MM.1S (cell line): Measurements from ENCODE around the gene NFATC2.

Experiments used
- DNase-seq: peaks from one replicate; pipeline ENCODE4 v3.0.0-alpha.2; 2015
- H2AFZ ChIP-seq: fragments of 300-600 bp; sonication (generic); 2 replicates; pipeline ENCODE4 v1.6.0; 2016; ENCODE audit warnings: antibody characterized with exemption, low read length
- H3F3A ChIP-seq: fragments of 300-600 bp; sonication (generic); 2 replicates; pipeline ENCODE4 v1.6.1; 2016; ENCODE audit warnings: mild to moderate bottlenecking, antibody characterized with exemption, low read length, moderate library complexity, mixed read lengths; ENCODE audit not compliant: insufficient read depth
- H3K27ac ChIP-seq: fragments of 300-600 bp; sonication (generic); 2 replicates; pipeline ENCODE4 v1.5.1; 2016; ENCODE audit warnings: mild to moderate bottlenecking, low read length
- H3K27me3 ChIP-seq: fragments of 300-600 bp; sonication (generic); replicated peaks from 2 replicates; pipeline ENCODE4 v1.6.0; 2016; ENCODE audit warnings: low read length; ENCODE audit not compliant: insufficient read depth
- H3K36me3 ChIP-seq: fragments of 300-600 bp; sonication (generic); replicated peaks from 2 replicates; pipeline ENCODE4 v1.6.1; 2016; ENCODE audit warnings: mild to moderate bottlenecking, low read length, mixed read lengths; ENCODE audit not compliant: insufficient read depth
- H3K4me1 ChIP-seq: fragments of 300-600 bp; sonication (generic); 2 replicates; pipeline ENCODE4 v1.6.1; 2016; ENCODE audit warnings: low read length, mixed read lengths
- H3K4me2 ChIP-seq: fragments of 300-600 bp; sonication (generic); 2 replicates; pipeline ENCODE4 v1.6.0; 2016; ENCODE audit warnings: low read depth, low read length
- H3K4me3 ChIP-seq: fragments of 300-600 bp; sonication (generic); 2 replicates; pipeline ENCODE4 v1.5.1; 2016; ENCODE audit warnings: low read length, mixed read lengths
- H3K79me2 ChIP-seq: fragments of 300-600 bp; sonication (generic); 2 replicates; pipeline ENCODE4 v1.6.1; 2016; ENCODE audit warnings: mixed run types, low read length, mixed read lengths
- H3K9ac ChIP-seq: fragments of 300-600 bp; sonication (generic); 2 replicates; pipeline ENCODE4 v1.6.1; 2016; ENCODE audit warnings: low read length, mixed read lengths
- H3K9me2 ChIP-seq: fragments of 300-600 bp; sonication (generic); replicated peaks from 2 replicates; pipeline ENCODE4 v1.6.1; 2016; ENCODE audit warnings: mild to moderate bottlenecking, low read length, mixed read lengths; ENCODE audit not compliant: insufficient read depth
- H3K9me3 ChIP-seq: fragments of 300-600 bp; sonication (generic); replicated peaks from 2 replicates; pipeline ENCODE4 v1.6.1; 2016; ENCODE audit warnings: mild to moderate bottlenecking, low read length, mixed read lengths; ENCODE audit not compliant: insufficient read depth
- H4K20me1 ChIP-seq: fragments of 300-600 bp; sonication (generic); 2 replicates; pipeline ENCODE4 v1.6.1; 2016; ENCODE audit warnings: mild to moderate bottlenecking, low read length, moderate library complexity, mixed read lengths; ENCODE audit not compliant: insufficient read depth
- EZH2 ChIP-seq: fragments of 300-600 bp; sonication (generic); optimal IDR thresholded peaks from 2 replicates; pipeline ENCODE3; 2017; ENCODE audit warnings: low read depth, mild to moderate bottlenecking, antibody characterized with exemption, low read length, mixed read lengths
- EZH2phosphoT487 ChIP-seq: fragments of 300-600 bp; sonication (generic); IDR thresholded peaks from 2 replicates; pipeline ENCODE4 v1.6.1; 2018; ENCODE audit warnings: antibody characterized with exemption, low read length
- TF ChIP-seq, protein P1 (sequence below): fragments of 300-600 bp; sonication (generic); IDR thresholded peaks from 2 replicates; pipeline ENCODE4 v1.5.1; 2016; ENCODE audit warnings: antibody characterized with exemption, low read length, mixed read lengths

The NFATC2 gene

GRCh38 chr20:51399006-51399890 is 143.3 kb downstream of the NFATC2 start:
- Histone ChIP-seq H3K27me3 (no peaks in the 10 kb centered on the region), H3K9ac (no peak overlapping the region), H4K20me1 (no peaks in the 10 kb centered on the region), H3K4me1 (peaks cover 48% of the 10 kb centered on the region), H3K4me2 (no peak overlapping the region), H3K27ac (no peak overlapping the region), H3K36me3 (no peaks in the 10 kb centered on the region), H3K4me3 (no peak overlapping the region), H3K9me3 (no peaks in the 10 kb centered on the region), H3K79me2 (peaks cover 11% of the 10 kb centered on the region), H3K9me2 (no peaks in the 10 kb centered on the region), H3F3A (peaks cover 27% of the 10 kb centered on the region), H2AFZ (no peak overlapping the region)
- no peak for DNase-seq
- TF ChIP-seq, protein P1, sequence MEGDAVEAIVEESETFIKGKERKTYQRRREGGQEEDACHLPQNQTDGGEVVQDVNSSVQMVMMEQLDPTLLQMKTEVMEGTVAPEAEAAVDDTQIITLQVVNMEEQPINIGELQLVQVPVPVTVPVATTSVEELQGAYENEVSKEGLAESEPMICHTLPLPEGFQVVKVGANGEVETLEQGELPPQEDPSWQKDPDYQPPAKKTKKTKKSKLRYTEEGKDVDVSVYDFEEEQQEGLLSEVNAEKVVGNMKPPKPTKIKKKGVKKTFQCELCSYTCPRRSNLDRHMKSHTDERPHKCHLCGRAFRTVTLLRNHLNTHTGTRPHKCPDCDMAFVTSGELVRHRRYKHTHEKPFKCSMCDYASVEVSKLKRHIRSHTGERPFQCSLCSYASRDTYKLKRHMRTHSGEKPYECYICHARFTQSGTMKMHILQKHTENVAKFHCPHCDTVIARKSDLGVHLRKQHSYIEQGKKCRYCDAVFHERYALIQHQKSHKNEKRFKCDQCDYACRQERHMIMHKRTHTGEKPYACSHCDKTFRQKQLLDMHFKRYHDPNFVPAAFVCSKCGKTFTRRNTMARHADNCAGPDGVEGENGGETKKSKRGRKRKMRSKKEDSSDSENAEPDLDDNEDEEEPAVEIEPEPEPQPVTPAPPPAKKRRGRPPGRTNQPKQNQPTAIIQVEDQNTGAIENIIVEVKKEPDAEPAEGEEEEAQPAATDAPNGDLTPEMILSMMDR = no peak
- TF ChIP-seq EZH2 = no peak
- TF ChIP-seq EZH2phosphoT487 = no peak

GRCh38 chr20:51398552-51398951 is 144.0 kb downstream of the NFATC2 start:
- H3K9ac ChIP-seq = no peak overlapping the region
- no peaks in the 10 kb centered on the region for H3K9me2 ChIP-seq
- H4K20me1 ChIP-seq = no peaks in the 10 kb centered on the region
- no peaks in the 10 kb centered on the region for H3K9me3 ChIP-seq
- peaks cover 41% of the 10 kb centered on the region for H3K4me1 ChIP-seq
- DNase-seq = no peak
- no peak overlapping the region for H3K4me3 ChIP-seq
- no peaks in the 10 kb centered on the region for H3K27me3 ChIP-seq
- no peaks in the 10 kb centered on the region for H3K36me3 ChIP-seq
- H2AFZ ChIP-seq = no peak overlapping the region
- H3K27ac ChIP-seq = no peak overlapping the region
- H3K79me2 ChIP-seq = 0 out of 2 replicates have a peak, but pooled peaks cover 5% of the 10 kb centered on the region
- peaks cover 24% of the 10 kb centered on the region for H3F3A ChIP-seq
- no peak overlapping the region for H3K4me2 ChIP-seq
- TF ChIP-seq, protein P1 = no peak
- no peak for TF ChIP-seq EZH2phosphoT487
- TF ChIP-seq EZH2 = no peak

DNA sequence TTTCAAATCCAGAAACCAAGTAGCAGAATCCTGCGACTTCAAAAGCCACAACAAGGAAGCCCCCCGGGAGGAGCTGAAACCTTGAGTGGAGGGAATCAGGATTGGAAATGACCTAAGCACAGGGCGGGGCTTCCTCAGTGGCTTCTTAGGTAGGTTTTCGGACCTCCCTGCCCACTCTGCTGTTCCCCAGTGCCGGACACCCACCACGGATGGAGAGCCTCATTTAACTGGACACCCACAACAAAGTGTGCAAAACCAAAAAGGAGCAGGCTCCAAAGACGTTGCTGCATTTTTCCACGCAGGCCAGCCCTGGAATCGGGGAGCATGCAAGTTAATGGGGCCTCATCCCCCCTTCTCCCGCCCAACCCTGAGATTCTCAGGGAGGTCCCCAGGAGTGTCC is 144.4 kb downstream of the NFATC2 start:
- H2AFZ ChIP-seq = no peak overlapping the region
- DNase-seq = no peak

More for the DNA sequence above, 144.4 kb downstream of the NFATC2 start:
- no peaks in the 10 kb centered on the region for H3K27me3 ChIP-seq
- no peak for TF ChIP-seq EZH2
- TF ChIP-seq, protein P1 = no peak
- no peak for TF ChIP-seq EZH2phosphoT487
- no peaks in the 10 kb centered on the region for H3K36me3 ChIP-seq
- H3K4me2 ChIP-seq = no peak overlapping the region
- no peak overlapping the region for H3K4me3 ChIP-seq
- H3K9me3 ChIP-seq = no peaks in the 10 kb centered on the region
- H4K20me1 ChIP-seq = no peaks in the 10 kb centered on the region
- H3K9me2 ChIP-seq = no peaks in the 10 kb centered on the region
- no peak overlapping the region for H3K9ac ChIP-seq
- H3F3A ChIP-seq = peaks cover 24% of the 10 kb centered on the region
- H3K4me1 ChIP-seq = peaks cover 36% of the 10 kb centered on the region
- H3K27ac ChIP-seq = no peak overlapping the region
- 0 out of 2 replicates have a peak, but pooled peaks cover under 1% of the 10 kb centered on the region for H3K79me2 ChIP-seq
